Keratinocyte (primary cell): ENCODE measurements around the gene CACNA2D4.

Source experiments
- EZH2 ChIP-seq: IDR thresholded peaks from one replicate; pipeline ENCODE4 v1.6.1; 2012; ENCODE audit warnings: inconsistent platforms, mild to moderate bottlenecking, low read length, moderate library complexity
- TF ChIP-seq, protein P1 (sequence below), 3 experiments: IDR thresholded peaks in 1 of 3; conservative IDR thresholded peaks in 1 of 3; optimal IDR thresholded peaks in 1 of 3; 2 replicates in 2 of 3; 3 replicates in 1 of 3; pipeline versions ENCODE3 to v1.5.1; 2011; ENCODE audit warnings: low read length in 3 of 3, mild to moderate bottlenecking in 3 of 3, moderate library complexity in 2 of 3, control low read depth in 1 of 3, inconsistent platforms in 1 of 3; ENCODE audit not compliant: insufficient read depth in 2 of 3; ENCODE audit errors: extremely low read depth in 1 of 3

DNA sequence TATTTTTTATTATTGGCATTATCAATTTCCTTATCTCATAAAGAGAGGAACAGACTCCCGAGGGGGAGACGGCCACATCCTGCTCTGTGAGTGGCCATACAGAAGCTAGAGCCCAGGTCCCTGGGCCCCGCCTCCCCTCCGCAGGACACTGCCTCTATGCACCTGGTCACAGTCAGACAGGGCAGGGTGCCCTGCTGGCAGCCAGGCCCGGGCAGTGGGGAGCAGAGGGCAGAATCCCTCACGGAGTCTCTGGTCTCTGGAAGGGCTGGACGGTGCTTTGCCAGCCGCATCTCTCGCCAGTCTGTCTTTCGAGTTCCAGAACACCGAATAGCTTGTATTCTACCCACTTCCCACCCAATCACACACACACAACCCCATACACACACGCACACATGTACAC is 16.4 kb upstream of the CACNA2D4 start:
- TF ChIP-seq, protein P1, sequence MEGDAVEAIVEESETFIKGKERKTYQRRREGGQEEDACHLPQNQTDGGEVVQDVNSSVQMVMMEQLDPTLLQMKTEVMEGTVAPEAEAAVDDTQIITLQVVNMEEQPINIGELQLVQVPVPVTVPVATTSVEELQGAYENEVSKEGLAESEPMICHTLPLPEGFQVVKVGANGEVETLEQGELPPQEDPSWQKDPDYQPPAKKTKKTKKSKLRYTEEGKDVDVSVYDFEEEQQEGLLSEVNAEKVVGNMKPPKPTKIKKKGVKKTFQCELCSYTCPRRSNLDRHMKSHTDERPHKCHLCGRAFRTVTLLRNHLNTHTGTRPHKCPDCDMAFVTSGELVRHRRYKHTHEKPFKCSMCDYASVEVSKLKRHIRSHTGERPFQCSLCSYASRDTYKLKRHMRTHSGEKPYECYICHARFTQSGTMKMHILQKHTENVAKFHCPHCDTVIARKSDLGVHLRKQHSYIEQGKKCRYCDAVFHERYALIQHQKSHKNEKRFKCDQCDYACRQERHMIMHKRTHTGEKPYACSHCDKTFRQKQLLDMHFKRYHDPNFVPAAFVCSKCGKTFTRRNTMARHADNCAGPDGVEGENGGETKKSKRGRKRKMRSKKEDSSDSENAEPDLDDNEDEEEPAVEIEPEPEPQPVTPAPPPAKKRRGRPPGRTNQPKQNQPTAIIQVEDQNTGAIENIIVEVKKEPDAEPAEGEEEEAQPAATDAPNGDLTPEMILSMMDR (optimal IDR thresholded peaks at IDR 0.05 in 1 of 3, IDR thresholded peaks at IDR 0.05 in 1 of 3, conservative IDR thresholded peaks at IDR 0.05 in 1 of 3; ENCODE audit: extremely low read depth in 1 of 3, insufficient read depth in 2 of 3, low read length in 3 of 3) = no peak
- no peak for TF ChIP-seq EZH2
